ENCODE measurements around the gene ITGA3. TPM values are rescaled to one million over a fixed set of nuclear protein-coding genes. Genes with fewer than 3 reads are reported as not detected.

ITGA3 gene
- total RNA-seq, 1 donor from 2014 or later = 9.8 TPM

DNA sequence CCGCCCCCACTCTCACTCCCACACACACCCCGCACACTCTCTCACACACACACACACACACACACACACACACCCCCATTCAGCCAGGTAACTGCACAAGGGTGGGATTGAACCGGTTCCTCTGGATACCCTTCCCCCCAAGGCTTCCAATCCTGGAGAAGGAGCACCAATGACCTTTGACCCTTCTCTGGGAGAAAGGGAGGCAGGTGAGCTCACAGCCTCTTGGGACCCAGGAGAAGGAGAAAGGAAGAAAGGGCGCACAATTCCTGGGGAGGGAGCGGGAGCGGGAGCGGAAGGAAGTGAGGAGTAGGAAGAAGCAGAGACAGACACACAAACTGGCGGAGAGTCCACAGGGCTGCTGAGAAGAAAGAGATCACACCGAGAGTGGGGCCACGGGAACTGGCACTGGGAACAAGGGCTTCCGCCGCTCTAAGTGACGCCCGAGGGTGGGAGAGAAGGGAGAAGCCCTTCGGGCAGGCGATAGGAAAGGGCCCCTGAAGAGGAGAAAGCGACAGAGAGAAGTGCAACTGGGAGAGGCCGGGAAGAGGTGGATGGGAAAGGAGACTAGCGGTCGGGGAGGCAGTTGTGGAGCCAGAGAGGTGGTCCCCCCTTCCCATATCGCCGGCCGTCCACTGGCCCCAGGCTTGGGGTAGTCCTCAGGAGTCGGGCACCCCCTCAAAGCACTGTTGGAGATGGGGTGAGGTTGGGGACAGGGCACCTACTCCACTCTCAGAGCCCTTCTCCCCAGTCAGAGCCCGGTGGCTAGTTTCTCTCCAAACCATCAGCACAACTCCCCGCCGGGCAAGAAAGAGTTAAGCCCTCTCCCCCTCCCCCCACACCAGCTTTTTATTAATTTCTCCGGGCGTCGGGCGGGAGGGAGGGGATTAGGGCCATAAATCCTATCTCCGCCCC lies 72.8 kb downstream of the ITGA3 start:
- H3K9me3 Mint-ChIP-seq = no peaks in the 10 kb centered on the region
- ATAC-seq (ENCODE audit: low read depth) (no peak), DNase-seq (no peak)
- ChIA-PET CTCF (no interaction called here), POLR2A (interaction anchor here (0.6 to 5.2 kb wide), 3 partner anchors 11 to 25 kb away, joined by 4 to 82 read pairs (median 5); partner anchors contain the start of gene PPP1R9B)
- TF ChIP-seq, protein P1, sequence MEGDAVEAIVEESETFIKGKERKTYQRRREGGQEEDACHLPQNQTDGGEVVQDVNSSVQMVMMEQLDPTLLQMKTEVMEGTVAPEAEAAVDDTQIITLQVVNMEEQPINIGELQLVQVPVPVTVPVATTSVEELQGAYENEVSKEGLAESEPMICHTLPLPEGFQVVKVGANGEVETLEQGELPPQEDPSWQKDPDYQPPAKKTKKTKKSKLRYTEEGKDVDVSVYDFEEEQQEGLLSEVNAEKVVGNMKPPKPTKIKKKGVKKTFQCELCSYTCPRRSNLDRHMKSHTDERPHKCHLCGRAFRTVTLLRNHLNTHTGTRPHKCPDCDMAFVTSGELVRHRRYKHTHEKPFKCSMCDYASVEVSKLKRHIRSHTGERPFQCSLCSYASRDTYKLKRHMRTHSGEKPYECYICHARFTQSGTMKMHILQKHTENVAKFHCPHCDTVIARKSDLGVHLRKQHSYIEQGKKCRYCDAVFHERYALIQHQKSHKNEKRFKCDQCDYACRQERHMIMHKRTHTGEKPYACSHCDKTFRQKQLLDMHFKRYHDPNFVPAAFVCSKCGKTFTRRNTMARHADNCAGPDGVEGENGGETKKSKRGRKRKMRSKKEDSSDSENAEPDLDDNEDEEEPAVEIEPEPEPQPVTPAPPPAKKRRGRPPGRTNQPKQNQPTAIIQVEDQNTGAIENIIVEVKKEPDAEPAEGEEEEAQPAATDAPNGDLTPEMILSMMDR (IDR thresholded peaks at IDR 0.05) = no peak
- H3K4me1 Mint-ChIP-seq = peaks cover 37% of the 10 kb centered on the region
- H3K27me3 Mint-ChIP-seq = peaks cover 8% of the 10 kb centered on the region
- H3K36me3 Mint-ChIP-seq (ENCODE audit: low read depth) = peaks cover 10% of the 10 kb centered on the region
- peak overlapping the region; percentile 74 for H3K4me3 Mint-ChIP-seq
- intact Hi-C loops (cut with micrococcal nuclease) = no loop called here
- peak overlapping the region; percentile 46 for H3K27ac Mint-ChIP-seq

DNA sequence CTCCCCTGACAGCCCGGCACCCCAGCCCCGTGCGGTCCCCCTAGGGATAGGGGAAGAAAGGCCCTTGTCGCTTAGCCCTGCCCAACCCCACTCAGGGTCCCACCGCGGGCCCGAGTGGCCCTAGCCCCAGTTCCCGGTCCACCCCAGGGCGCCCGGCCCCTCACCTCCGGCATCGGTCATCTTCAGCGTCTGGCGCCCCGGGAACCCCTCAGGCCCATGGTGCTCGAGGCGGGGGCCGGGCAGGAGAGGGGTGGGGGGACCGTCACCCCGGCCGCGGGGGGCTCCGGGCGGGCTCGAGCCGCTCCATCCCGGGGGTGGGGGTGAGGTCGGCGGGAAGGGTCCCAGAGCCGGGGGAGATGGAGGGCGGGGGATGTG lies 73.4 kb downstream of the ITGA3 start:
- Mint-ChIP-seq H3K4me3 (peak overlapping the region; percentile 79), H3K9me3 (no peaks in the 10 kb centered on the region), H3K4me1 (peaks cover 37% of the 10 kb centered on the region), H3K27ac (no peak overlapping the region), H3K27me3 (peaks cover 8% of the 10 kb centered on the region), H3K36me3 (ENCODE audit: low read depth) (peaks cover 16% of the 10 kb centered on the region)
- CTCF ChIA-PET = interaction anchor here (1.5 to 2.1 kb wide), 2 partner anchors 10 to 71 kb away, joined by 4 to 9 read pairs; no protein-coding TSS in a partner anchor
- POLR2A ChIA-PET = interaction anchor here (0.6 to 5.2 kb wide), 5 partner anchors 9 to 35 kb away, joined by 3 to 82 read pairs (median 5); partner anchors contain the start of gene PPP1R9B
- DNase-seq = no peak
- TF ChIP-seq, protein P1 (IDR thresholded peaks at IDR 0.05) = no peak
- intact Hi-C loops (cut with micrococcal nuclease) = no loop called here
- ATAC-seq (ENCODE audit: low read depth) = no peak

DNA sequence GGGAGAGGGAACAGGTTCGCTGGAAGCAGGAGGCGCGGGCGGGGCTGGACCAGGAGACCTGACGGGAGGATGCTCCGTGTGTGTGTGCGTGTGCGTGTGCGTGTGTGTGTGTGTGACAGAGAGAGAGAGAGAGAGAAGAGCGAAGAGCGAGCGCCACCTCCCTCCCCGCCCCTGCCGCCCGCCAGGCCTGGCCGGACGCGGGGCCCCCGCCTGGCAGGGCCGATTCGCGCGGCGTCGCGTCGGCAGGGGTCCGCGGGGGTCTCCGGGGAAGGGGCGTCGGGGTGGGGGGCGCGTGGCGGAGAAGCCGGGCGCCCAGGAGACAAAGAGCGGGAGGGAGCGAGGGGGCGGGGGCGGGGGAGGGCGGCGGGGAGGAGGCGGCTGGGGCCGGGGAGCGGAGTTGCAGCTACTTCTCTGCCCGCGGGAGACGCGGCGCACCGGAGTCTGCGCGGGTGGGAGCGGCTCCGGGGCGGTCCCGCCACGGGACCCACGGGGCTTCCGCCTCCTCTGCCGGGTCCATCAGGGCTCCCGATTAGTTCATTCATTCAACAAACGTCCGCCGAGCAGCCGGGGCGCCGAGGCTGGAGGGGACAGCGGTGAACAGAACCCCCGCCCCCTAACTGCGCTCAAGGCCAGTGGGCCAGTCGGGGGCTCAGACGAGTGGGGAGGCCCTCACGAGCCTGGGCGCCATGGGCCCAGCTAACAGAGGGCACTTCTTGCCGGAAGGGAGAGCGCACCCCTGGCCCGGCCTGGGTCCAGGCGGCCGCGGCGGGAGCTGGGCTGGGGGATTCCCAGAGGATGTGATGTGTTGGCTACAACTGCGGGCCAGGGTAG lies 74.0 kb downstream of the ITGA3 start, which contains the start of gene SAMD14:
Gene SAMD14 (minus strand): TSS at position 433 of the 831 bp plus-strand sequence. CDS start 5,201 bp downstream, outside the sequence.
- Mint-ChIP-seq H3K36me3 (ENCODE audit: low read depth) (peaks cover 21% of the 10 kb centered on the region), H3K27ac (peak within 1 kb of the TSS; percentile 63), H3K4me3 (peak within 1 kb of the TSS; percentile 80), H3K4me1 (peaks cover 37% of the 10 kb centered on the region), H3K9me3 (no peaks in the 10 kb centered on the region), H3K27me3 (peaks cover 8% of the 10 kb centered on the region)
- CTCF ChIA-PET = interaction anchor here (1.0 to 2.2 kb wide), 5 partner anchors 9 to 70 kb away, joined by 3 to 14 read pairs (median 4); no protein-coding TSS in a partner anchor
- ATAC-seq (ENCODE audit: low read depth) (peak; percentile 61), DNase-seq (peak; percentile 52)
- POLR2A ChIA-PET = interaction anchor here (0.6 to 5.2 kb wide), 12 partner anchors 9 to 67 kb away, joined by 3 to 82 read pairs (median 6); partner anchors contain the start of gene PPP1R9B
- intact Hi-C loops (cut with micrococcal nuclease) = loop anchor here (1.0 kb wide), 2 partner anchors 13 to 18 kb away; no protein-coding TSS in a partner anchor
- TF ChIP-seq, protein P1 (IDR thresholded peaks at IDR 0.05) = no peak

DNA sequence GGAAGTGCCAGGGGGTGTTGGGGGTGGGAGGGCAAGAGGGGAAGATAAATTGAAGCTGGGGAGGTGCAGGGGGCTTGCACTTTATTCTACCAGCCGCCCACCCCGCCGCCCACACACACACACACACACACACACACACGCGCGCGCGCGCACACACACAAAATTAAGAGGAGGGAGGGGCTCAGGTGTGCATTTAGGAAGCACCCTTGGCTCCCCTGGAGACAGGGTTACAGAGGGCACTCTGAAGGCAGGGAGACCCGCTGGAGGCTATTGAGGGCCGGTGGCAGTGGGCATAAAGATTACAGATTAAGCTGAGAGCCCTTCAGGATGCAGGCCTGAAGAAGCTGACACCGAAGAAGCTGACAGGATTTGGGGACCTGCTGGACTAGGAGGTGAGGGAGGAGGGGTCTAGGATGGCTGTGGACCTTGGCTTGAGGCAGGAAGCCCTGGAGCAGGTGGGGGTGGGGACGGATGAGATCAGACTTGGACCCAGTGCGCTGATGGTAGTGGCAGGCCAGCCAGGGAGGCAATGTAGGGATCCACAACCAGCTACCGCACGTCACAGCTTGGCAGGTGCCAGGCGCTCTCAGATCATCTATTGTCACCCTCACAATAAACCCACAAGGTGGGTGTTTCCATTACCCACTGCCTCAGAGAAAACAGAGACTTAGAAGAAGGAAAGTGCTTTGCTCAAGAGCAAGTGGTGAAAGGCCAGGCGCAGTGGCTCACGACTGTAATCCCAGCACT lies 74.8 kb downstream of the ITGA3 start:
- ATAC-seq (ENCODE audit: low read depth) (peak; percentile 6), DNase-seq (no peak)
- Mint-ChIP-seq H3K4me1 (peaks cover 37% of the 10 kb centered on the region), H3K27me3 (peaks cover 8% of the 10 kb centered on the region), H3K4me3 (peak overlapping the region; percentile 80), H3K36me3 (ENCODE audit: low read depth) (peaks cover 27% of the 10 kb centered on the region), H3K27ac (peak overlapping the region; percentile 63), H3K9me3 (no peaks in the 10 kb centered on the region)
- CTCF ChIA-PET = interaction anchor here (1.0 to 2.2 kb wide), 6 partner anchors 9 to 69 kb away, joined by 3 to 14 read pairs (median 4); no protein-coding TSS in a partner anchor
- TF ChIP-seq, protein P1 (IDR thresholded peaks at IDR 0.05) = no peak
- POLR2A ChIA-PET = interaction anchor here (0.6 to 5.2 kb wide), 13 partner anchors 8 to 66 kb away, joined by 3 to 82 read pairs (median 5); partner anchors contain the start of gene PPP1R9B
- intact Hi-C loops (cut with micrococcal nuclease) = loop anchor here (1.0 kb wide), 2 partner anchors 13 to 18 kb away; no protein-coding TSS in a partner anchor

Data from activated B cell treated with CpG ODN at 0.5 μM for 24 hours (primary cell).